GM12872 (cell line): ENCODE measurements around the gene CTNNBL1.

Source experiments
- CTCF ChIP-seq: IDR thresholded peaks from 3 replicates; pipeline ENCODE4 v1.5.1; 2011; ENCODE audit warnings: low read depth, mild to moderate bottlenecking, low read length, moderate library complexity; ENCODE audit not compliant: insufficient read depth

CTNNBL1 gene

GRCh38 chr20:37733416-37733815, 39.6 kb downstream of the CTNNBL1 start:
- TF ChIP-seq CTCF, result no peak

GRCh38 chr20:37734228-37734985, 40.6 kb downstream of the CTNNBL1 start:
- TF ChIP-seq CTCF, result no peak

- no peak for TF ChIP-seq CTCF
These were observed 41.7 kb downstream of the CTNNBL1 start for GRCh38 chr20:37735541-37735940.

GRCh38 chr20:37736132-37736531, 42.3 kb downstream of the CTNNBL1 start:
- no peak for TF ChIP-seq CTCF

GRCh38 chr20:37737826-37738420, 44.1 kb downstream of the CTNNBL1 start:
- TF ChIP-seq CTCF, result no peak

GRCh38 chr20:37741055-37741454, 47.2 kb downstream of the CTNNBL1 start:
- no peak for TF ChIP-seq CTCF

- TF ChIP-seq CTCF, result no peak
These were observed 47.7 kb downstream of the CTNNBL1 start for GRCh38 chr20:37741570-37741969.
